GM21528 (cell line): ENCODE results near the gene TP53BP2.
A peak's percentile ranks its signal among the peaks of the same experiment; 100 is the strongest.
"Not testable (repeated sequence)": the region's sequence is repeated elsewhere in the genome, so short reads cannot be mapped to it uniquely, and the experiment has no call there.

Experiments used
- ATAC-seq: cut with Tn5 transposase; IDR thresholded peaks from one replicate; pipeline ENCODE4 v1.9.1; 2021; ENCODE audit warnings: mild to moderate bottlenecking, moderate library complexity; ENCODE audit not compliant: unreplicated experiment, low FRiP score

The TP53BP2 gene

GRCh38 chr1:223845810-223846682 is at the start of gene TP53BP2:
TP53BP2 (minus strand) TSS chr1:223845947; CDS start chr1:223845680, 267 bp downstream.
- ATAC-seq: peak; percentile 73

DNA sequence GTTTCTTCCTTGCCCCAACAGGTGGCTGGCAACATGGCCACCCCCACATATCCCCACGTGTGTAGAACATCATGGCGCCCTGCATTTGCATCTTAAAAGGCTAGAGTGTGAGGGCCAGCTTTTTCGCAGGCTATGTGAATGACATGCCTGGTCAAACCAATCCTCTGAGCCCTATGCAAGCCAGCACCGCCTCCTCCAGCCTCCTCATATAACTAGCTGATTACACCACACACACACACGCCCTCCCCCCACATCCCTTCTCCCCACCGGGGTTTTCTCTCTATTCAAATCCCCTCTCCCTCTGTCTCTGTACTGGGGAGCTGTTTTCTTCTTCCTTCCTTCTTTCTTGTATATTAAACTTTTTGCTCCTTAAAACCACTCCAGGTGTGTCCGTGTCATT is 44.7 kb upstream of the TP53BP2 start:
- ATAC-seq: not testable (repeated sequence)

DNA sequence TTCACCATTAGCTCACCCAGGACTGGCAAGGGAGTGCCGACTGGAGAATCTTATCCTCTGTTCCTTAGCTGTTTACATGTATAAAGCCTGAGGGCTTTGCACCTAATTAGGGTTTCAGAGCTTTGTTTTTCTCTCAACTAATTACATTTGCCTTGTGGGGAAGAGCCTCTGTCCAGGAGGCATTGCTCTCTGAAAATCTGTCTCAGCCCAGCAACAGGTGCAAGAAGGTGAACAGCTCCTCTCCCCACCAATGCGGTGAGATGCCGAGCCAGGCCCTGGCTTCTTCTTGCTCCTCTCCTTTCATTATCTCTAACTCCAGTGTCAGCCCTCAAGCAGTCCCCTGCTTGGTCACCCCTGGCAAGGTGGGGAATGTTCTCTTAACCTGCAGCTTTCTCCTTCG is 43.6 kb upstream of the TP53BP2 start:
- ATAC-seq: not testable (repeated sequence)

DNA sequence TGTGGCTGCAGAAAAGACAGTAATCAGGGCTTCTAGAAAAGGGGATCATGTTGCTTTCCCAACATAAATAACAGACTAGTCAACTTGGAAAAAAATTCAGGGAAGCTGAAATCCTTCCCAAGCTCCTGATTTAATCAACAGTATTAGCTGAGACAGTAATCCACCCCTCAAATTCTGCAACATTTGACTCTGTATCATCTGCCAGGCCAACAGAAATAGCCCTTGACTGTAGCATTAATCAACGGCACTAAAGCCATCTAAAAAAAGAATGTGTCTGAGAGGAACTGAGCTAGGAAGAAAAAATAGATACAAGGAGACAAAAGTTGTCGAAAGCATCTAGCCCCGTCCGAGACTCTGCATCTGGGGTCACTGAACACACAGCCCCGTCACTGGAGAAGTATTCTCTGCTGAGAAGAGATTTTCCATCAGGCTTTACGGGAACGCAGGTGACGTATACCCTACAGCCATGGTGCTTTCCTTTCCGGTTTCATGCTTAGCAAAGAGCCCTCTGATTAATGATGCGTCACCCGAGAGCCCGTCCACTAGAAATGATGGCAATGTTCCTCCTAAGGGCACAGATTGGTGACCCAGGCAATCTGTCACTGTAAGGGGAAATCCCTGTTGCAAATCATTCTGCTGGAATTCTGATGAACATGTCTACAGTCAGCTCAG is 42.1 kb upstream of the TP53BP2 start:
- no peak for ATAC-seq

GRCh38 chr1:223886516-223886921 is 40.8 kb upstream of the TP53BP2 start:
- ATAC-seq: no peak

- ATAC-seq: no peak
Measured at GRCh38 chr1:223885614-223886013, 39.9 kb upstream of the TP53BP2 start.

DNA sequence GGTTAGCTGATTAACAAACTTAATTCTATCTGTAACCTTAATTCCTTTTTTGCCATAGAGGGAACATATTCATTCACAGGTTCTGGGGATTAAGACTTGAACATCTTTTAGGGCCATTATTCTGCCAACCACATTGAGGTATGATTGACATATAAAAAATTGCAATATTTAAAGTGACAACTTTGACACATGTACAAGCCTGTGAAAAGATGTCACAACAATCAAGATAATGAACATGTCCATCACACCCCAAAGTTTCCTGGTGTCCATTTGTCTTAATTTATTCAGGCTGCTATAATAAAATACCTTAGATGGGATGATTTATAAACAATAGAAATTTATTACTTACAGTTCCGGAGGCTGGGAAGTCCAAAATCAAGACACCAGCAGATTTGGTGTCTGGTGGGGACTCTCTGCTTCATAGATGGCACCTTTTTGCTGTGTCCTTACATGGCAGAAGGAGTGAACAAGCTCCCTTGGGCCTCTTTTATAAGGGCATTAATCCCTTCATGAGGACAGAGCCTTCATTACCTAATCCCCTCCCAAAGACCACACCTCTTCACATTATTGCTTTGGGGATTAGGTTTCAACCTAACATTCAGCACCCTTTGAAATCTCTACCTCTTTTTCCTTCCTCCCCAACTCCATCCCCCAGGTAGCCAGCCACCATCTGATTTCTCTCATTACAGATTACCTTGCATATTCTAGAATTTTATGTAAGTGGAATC is 33.0 kb upstream of the TP53BP2 start:
- ATAC-seq: no peak

DNA sequence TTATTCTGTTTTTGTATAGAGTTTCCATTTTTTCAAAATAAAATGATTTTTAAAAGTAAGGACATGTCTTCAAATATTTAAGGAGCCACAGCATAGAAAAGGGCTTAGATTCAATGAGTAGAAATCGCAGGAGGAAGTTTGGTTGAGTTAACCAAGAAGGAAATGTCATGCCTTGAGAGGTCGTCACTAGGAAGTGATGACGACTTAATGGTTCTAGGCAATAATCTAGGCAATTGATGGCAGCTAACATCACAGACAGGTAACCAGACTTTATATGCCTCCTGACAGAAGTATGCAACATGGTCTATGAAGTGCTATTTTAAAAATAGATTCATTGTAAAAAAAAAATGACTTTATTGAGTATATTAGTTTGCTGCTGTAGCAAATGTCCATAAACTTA is 32.1 kb upstream of the TP53BP2 start:
- ATAC-seq: no peak

DNA sequence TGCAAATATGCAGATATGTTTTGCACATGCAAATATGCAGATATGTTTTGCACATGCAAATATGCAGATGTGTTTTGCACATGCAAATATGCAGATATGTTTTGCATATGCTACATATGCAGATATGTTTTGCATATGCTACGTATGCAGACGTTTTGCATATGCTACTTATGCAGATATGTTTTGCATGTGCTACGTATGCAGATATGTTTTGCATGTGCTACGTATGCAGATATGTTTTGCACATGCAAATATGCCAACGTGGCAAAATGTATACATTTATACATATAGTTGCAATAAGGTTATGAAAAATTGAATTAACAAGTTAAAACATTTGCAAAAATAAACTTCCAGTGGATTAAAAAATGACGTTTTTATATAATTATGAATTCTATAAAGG is 30.8 kb upstream of the TP53BP2 start:
- no peak for ATAC-seq

GRCh38 chr1:223873044-223873443 is 27.3 kb upstream of the TP53BP2 start:
- ATAC-seq: no peak

- ATAC-seq: no peak
Measured at GRCh38 chr1:223872308-223872901, 26.7 kb upstream of the TP53BP2 start.

GRCh38 chr1:223870617-223871574 is 25.1 kb upstream of the TP53BP2 start:
- no peak for ATAC-seq

GRCh38 chr1:223864599-223865368 is 19.0 kb upstream of the TP53BP2 start:
- not testable (repeated sequence) for ATAC-seq

DNA sequence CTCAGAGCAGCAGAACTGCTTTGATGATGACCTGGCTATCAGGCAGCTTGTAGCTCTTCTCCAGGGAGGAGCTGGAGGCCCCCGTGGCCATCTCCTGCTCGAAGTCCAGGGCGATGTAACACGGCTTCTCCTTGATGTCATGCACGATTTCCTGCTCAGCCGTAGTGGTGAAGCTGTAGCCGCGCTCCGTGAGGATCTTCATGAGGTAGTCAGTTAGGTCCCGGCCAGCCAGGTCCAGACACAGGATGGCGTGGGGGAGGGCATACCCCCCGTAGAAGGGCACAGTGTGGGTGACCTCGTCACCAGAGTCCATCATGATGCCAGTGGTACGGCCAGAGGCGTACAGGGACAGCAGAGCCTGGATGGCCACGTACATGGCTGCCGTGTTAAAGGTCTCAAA is 18.3 kb upstream of the TP53BP2 start:
- ATAC-seq: no peak

- ATAC-seq: no peak
Measured at GRCh38 chr1:223861904-223862303, 16.2 kb upstream of the TP53BP2 start.

GRCh38 chr1:223860051-223860622 is 14.4 kb upstream of the TP53BP2 start:
- no peak for ATAC-seq

DNA sequence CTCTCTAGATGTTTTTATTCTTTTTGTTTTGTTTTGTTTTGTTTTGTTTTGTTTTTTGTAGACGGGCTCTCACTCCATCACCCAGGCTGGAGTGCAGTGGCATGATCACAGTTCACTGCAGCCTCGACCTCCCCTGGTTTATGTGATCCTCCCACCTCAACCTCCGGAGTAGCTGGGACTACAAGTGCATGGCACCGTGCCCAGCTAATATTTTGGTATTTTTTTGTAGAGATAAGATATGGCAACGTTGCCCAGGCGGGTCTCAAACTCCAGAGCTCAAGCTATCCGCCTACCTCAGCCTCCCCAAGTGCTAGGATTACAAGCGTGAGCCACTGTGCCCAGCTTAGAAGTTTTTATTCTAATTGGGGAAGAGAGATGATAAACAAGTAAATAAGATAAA is 13.3 kb upstream of the TP53BP2 start:
- ATAC-seq: no peak

DNA sequence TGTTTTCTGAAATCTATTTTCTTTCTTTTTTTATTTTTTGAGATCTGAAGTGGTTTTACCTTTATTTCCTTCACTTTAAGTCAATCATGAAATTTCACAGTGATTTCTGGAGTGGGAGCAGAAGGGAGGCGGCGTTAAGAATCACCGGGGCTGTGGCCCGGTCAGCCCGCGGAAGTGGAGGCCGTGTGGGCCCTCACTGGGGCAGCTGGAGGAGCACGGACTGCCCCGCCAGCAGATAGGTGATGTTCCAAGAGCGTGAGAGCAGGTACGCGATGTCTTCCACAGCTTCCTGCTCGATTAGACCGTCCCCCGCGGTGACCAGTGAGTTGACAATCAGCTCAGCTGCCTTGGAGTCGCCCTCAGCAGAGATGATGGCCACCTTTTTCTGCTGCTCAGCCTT is 10.6 kb upstream of the TP53BP2 start:
- no peak for ATAC-seq

DNA sequence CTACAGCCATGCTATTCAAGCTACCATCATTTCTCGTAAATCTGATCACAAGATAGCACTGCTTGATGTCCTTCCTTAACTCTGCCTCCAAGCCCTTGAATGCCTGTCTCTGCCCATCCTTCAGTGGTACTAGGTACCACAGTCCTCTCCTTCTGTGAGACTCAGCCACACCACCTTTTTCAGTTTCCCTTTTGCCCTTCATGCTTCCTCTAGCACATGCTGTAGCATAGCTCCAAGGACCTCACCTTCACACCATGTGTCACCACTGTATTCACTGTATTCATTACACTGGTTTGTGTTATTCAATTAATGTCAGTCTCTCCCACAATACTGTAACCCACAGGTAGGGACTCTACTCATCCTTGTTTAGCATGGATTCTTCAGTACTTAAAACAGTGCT is 8.0 kb upstream of the TP53BP2 start:
- ATAC-seq: no peak
